K562 (cell line): ENCODE measurements around the gene SCUBE2. TPM values are rescaled to one million over a fixed set of nuclear protein-coding genes. Genes with fewer than 3 reads are reported as not detected.
"Not testable (repeated sequence)": the region's sequence is repeated elsewhere in the genome, so short reads cannot be mapped to it uniquely, and the experiment has no call there.

Experiments used
- ATAC-seq: fragments of 200-7000 bp; cut with Tn5 transposase; 3 replicates; pipeline ENCODE4 v1.9.1; 2020; ENCODE audit warnings: moderate library complexity
- BruUV-seq: library from RNA; stranded (reverse); fragments of 400-500 nt; replicated peaks from 2 replicates; lab custom pipeline; 2021; lab: Mats Ljungman, UMichigan
- CTCF ChIA-PET: fragments of 300-600 bp; formaldehyde crosslinking; extraction: SDS; loops from one replicate; lab custom pipeline; 2021; ENCODE audit warnings: low intra/inter-chr PET ratio; lab: Yijun Ruan, JAX
- POLR2A ChIA-PET: fragments of 300-600, 350-650 bp; sonication (Branson Sonifier 250); formaldehyde crosslinking; extraction: SDS; loops from one replicate; lab custom pipeline; 2021; ENCODE audit warnings: antibody characterized with exemption, inconsistent platforms; lab: Yijun Ruan, JAX
- DNase-seq, 4 experiments: peaks; one replicate each; pipeline versions ENCODE4 v3.0.0 to v3.0.0-alpha.2; 2011 to 2018; ENCODE audit warnings: low spot score in 3 of 4, mixed read lengths in 3 of 4; ENCODE audit errors: extremely low read depth in 1 of 4
- FAIRE-seq: peaks from 2 replicates; lab custom pipeline; 2011; peaks lifted over from hg19 to GRCh38; lab: Jason Lieb, UNC
- H2AFZ ChIP-seq: 2 replicates; pipeline ENCODE4 v1.6.0; 2011; ENCODE audit warnings: low read depth, low read length, control low read depth, inconsistent platforms
- H3K27ac ChIP-seq: fragments of 200-600 bp; 3 replicates; pipeline ENCODE4 v1.8.0; 2011; ENCODE audit warnings: low read depth, mild to moderate bottlenecking, control low read depth, inconsistent platforms, low read length, moderate library complexity, mixed read lengths; ENCODE audit errors: extremely low read depth
- H3K27me3 ChIP-seq, 2 experiments: fragments of 300-600 bp in 1 of 2; 2 replicates in 1 of 2; 3 replicates in 1 of 2; pipeline versions ENCODE4 v1.6.0 to v1.8.0; 2011; ENCODE audit warnings: inconsistent platforms in 2 of 2, low read length in 2 of 2, mild to moderate bottlenecking in 1 of 2, mixed read lengths in 1 of 2, moderate library complexity in 1 of 2; ENCODE audit not compliant: control insufficient read depth in 2 of 2, insufficient read depth in 2 of 2
- H3K36me3 ChIP-seq: fragments of 300-600 bp; 3 replicates; pipeline ENCODE4 v1.8.0; 2011; ENCODE audit warnings: mild to moderate bottlenecking, low read length, inconsistent platforms; ENCODE audit not compliant: control insufficient read depth, insufficient read depth
- H3K4me1 ChIP-seq, 2 experiments: fragments of 200-600 bp in 1 of 2; replicated peaks in 1 of 2; 2 replicates in 1 of 2; 3 replicates in 1 of 2; pipeline versions ENCODE4 v1.5.1 to v1.8.0; 2011; ENCODE audit warnings: inconsistent platforms in 2 of 2, low read length in 2 of 2, mild to moderate bottlenecking in 1 of 2, mixed read lengths in 1 of 2, moderate library complexity in 1 of 2; ENCODE audit not compliant: control insufficient read depth in 2 of 2, insufficient read depth in 2 of 2
- H3K4me2 ChIP-seq: 2 replicates; pipeline ENCODE4 v1.6.1; 2011; ENCODE audit warnings: low read length, control low read depth, inconsistent platforms, mixed read lengths; ENCODE audit not compliant: insufficient read depth
- H3K4me3 ChIP-seq: fragments of 200-600 bp; sonication (generic), shearing (Covaris generic); 2 replicates; pipeline ENCODE4 v1.5.1; 2016; ENCODE audit warnings: control low read depth, inconsistent platforms
- H3K79me2 ChIP-seq: fragments of 200-600 bp; 3 replicates; pipeline ENCODE4 v1.8.0; 2011; ENCODE audit warnings: low read length, inconsistent platforms; ENCODE audit not compliant: control insufficient read depth, insufficient read depth
- H3K9ac ChIP-seq, 2 experiments: 2 replicates each; pipeline versions ENCODE4 v1.6.0 to v1.6.1; 2011; ENCODE audit warnings: low read depth in 2 of 2, low read length in 2 of 2, control low read depth in 1 of 2, inconsistent platforms in 1 of 2, mild to moderate bottlenecking in 1 of 2, mixed read lengths in 1 of 2; ENCODE audit not compliant: insufficient read depth in 1 of 2
- H3K9me1 ChIP-seq: one replicate; pipeline ENCODE4 v1.6.0; 2011; ENCODE audit warnings: inconsistent platforms, mild to moderate bottlenecking, low read length, moderate library complexity; ENCODE audit not compliant: control insufficient read depth, insufficient read depth
- H3K9me3 ChIP-seq: replicated peaks from 2 replicates; pipeline ENCODE4 v1.5.1; 2011; ENCODE audit warnings: low read depth, low read length, inconsistent platforms; ENCODE audit not compliant: control insufficient read depth, insufficient read depth
- H4K20me1 ChIP-seq: replicated peaks from 2 replicates; pipeline ENCODE4 v1.6.1; 2011; ENCODE audit warnings: low read length, inconsistent platforms, mixed read lengths; ENCODE audit not compliant: control insufficient read depth, insufficient read depth
- ATF3 ChIP-seq, 2 experiments: fragments of 450-650 bp in 1 of 2; sonication (generic) in 1 of 2; formaldehyde crosslinking in 1 of 2; IDR thresholded peaks in 1 of 2; conservative IDR thresholded peaks in 1 of 2; 2 replicates each; pipeline versions ENCODE4 v1.6.1 to v1.8.1; 2016 to 2023; ENCODE audit warnings: mild to moderate bottlenecking in 2 of 2, moderate library complexity in 2 of 2, inconsistent platforms in 1 of 2, missing genetic modification reagents in 1 of 2
- BCOR ChIP-seq: fragments of 450-650 bp; IDR thresholded peaks from 2 replicates; pipeline ENCODE4 v1.6.1; 2016
- CEBPB ChIP-seq: fragments of 450-650 bp; IDR thresholded peaks from 2 replicates; pipeline ENCODE4 v1.6.1; 2016; ENCODE audit warnings: missing genetic modification characterization, missing compliant biosample characterization
- CEBPG ChIP-seq, 3 experiments: fragments of 200-800 bp in 1 of 3; sonication (Bioruptor generic) in 1 of 3; sonication (generic) in 1 of 3; formaldehyde crosslinking in 1 of 3; IDR thresholded peaks in 2 of 3; conservative IDR thresholded peaks in 1 of 3; 2 replicates each; pipeline versions ENCODE4 v1.6.1 to v1.8.0; 2016 to 2022; ENCODE audit warnings: missing compliant biosample characterization in 2 of 3, missing genetic modification characterization in 2 of 3, mild to moderate bottlenecking in 1 of 3, missing genetic modification reagents in 1 of 3
- KDM1A ChIP-seq, 2 experiments: fragments of 450-650 bp; IDR thresholded peaks; 2 replicates each; pipeline ENCODE4 v1.6.1; 2016; ENCODE audit warnings: mild to moderate bottlenecking in 2 of 2
- RBM25 ChIP-seq: fragments of 200-400 bp; formaldehyde crosslinking; IDR thresholded peaks from 2 replicates; pipeline ENCODE4 v1.6.1; 2018; ENCODE audit warnings: low read length, low read depth, moderate library complexity; ENCODE audit not compliant: severe bottlenecking
- ZNF121 ChIP-seq: sonication (generic); formaldehyde crosslinking; conservative IDR thresholded peaks from 2 replicates; pipeline ENCODE4 v1.8.0; 2022; ENCODE audit warnings: missing genetic modification reagents
- WGBS: fragments of 100-300 bp; shearing (Covaris generic); methylation state at CpG from one replicate; pipeline ENCODE4 v1.1.6; 2016; ENCODE audit warnings: low coverage, mixed read lengths; ENCODE audit not compliant: insufficient coverage; ENCODE audit errors: missing lambda C conversion rate; 5-methylcytosine and 5-hydroxymethylcytosine counted together
- in situ Hi-C: fragments of 300-500 bp; cut with MboI; formaldehyde crosslinking; loops from 4 replicates; pipeline ENCODE4 v1.15.0; 2018; ENCODE audit warnings: inconsistent platforms, mixed read lengths
- intact Hi-C: fragments of 100-400 bp; cut with micrococcal nuclease; formaldehyde crosslinking; loops from 2 replicates; pipeline ENCODE4 v1.14.2; 2022
- polyA plus RNA-seq, 8 experiments: library from polyadenylated mRNA; depleted of rRNA in 4 of 8; stranded (reverse) in 5 of 8; unstranded in 3 of 8; fragments of >200 nt; fragmentation: Nextera tagmentation in 2 of 8; fragmentation: Illumina TruSeq in 1 of 8; extraction: Ambion mirVana in 2 of 8; extraction: Trizol in 1 of 8; gene quantifications; 2 replicates each; pipeline versions ENCODE4 v1.2.1 to v1.2.3, GENCODE V29; 2011 to 2014; ENCODE audit warnings: inconsistent platforms in 1 of 8, missing spikeins in 1 of 8
- total RNA-seq, 7 experiments: library from RNA; depleted of rRNA in 6 of 7; stranded (reverse); fragments of >200 nt in 6 of 7; fragmentation: Illumina TruSeq in 2 of 7; extraction: Trizol in 2 of 7; gene quantifications; 2 replicates each; pipeline versions ENCODE4 v1.2.1 to v1.2.3, GENCODE V29; 2011 to 2021; ENCODE audit warnings: low replicate concordance in 1 of 7

The SCUBE2 gene
- total and polyA plus RNA-seq, 9 of the 15 experiments (the other 6 are each of a cell fraction or from before 2014, with no cell fraction given), result 0.06 to 0.40 (median 0.07) TPM; not detected in 6

GRCh38 chr11:9098455-9098854, 7.1 kb upstream of the SCUBE2 start:
- H3K9me1 ChIP-seq; H3K27ac ChIP-seq; H3K9me3 ChIP-seq; BruUV-seq; H2AFZ ChIP-seq; H3K4me2 ChIP-seq; ATAC-seq; FAIRE-seq; H3K9ac ChIP-seq; H3K4me3 ChIP-seq; CTCF ChIA-PET; in situ Hi-C loops; H3K79me2 ChIP-seq; H4K20me1 ChIP-seq; H3K36me3 ChIP-seq; DNase-seq; H3K4me1 ChIP-seq; TF ChIP-seq CEBPG (CRISPR knock-in tag; IDR thresholded peaks at IDR 0.05); ATF3 (CRISPR knock-in tag; conservative IDR thresholded peaks at IDR 0.05): not testable (repeated sequence)
- intact Hi-C loops, result loop anchor here (5.0 kb wide), 1 partner anchor 34 kb away; no protein-coding TSS in a partner anchor
- 41% methylated on average over 2 of the region's 2 CpGs for WGBS
- peaks cover 9 to 28% of the 10 kb centered on the region in 2 experiments for H3K27me3 ChIP-seq
- POLR2A ChIA-PET, result interaction anchor here (0.8 kb wide), 1 partner anchor 32 kb away, joined by 3 read pairs; no protein-coding TSS in a partner anchor
- TF ChIP-seq RBM25 (peak; percentile 43), CEBPB (tag) (peak; percentile 42; the same call in 1 of the 2 replicates), ZNF121 (CRISPR knock-in tag) (peak; percentile 97), CEBPG (tag; conservative IDR thresholded peaks at IDR 0.05 in 1 of 2, IDR thresholded peaks at IDR 0.05 in 1 of 2) (peak in 1 of 2 experiments; percentile 42; a peak in 1 of 4 replicates), KDM1A (IDR thresholded peaks at IDR 0.05) (peak; percentile 44 to 53; a peak in 2 of 4 replicates), ATF3 (IDR thresholded peaks at IDR 0.05) (peak; percentile 51), BCOR (0 out of 2 replicates have a peak, but pooled peaks have one; percentile 18)
